IMR-90 (cell line): ENCODE results near the gene SDCCAG8.
"Not testable (repeated sequence)": the region's sequence is repeated elsewhere in the genome, so short reads cannot be mapped to it uniquely, and the experiment has no call there.

Experiments used
- BHLHE40 ChIP-seq: fragments of 150-350 bp; IDR thresholded peaks from 2 replicates; pipeline ENCODE4 v1.6.1; 2016; ENCODE audit warnings: mild to moderate bottlenecking, low read depth, low read length
- CEBPB ChIP-seq: IDR thresholded peaks from 2 replicates; pipeline ENCODE4 v1.6.1; 2012; ENCODE audit warnings: low read depth, low read length, improper control_type of control experiment
- CHD1 ChIP-seq: IDR thresholded peaks from 2 replicates; pipeline ENCODE4 v1.6.1; 2012; ENCODE audit warnings: low read depth, low read length, improper control_type of control experiment
- CTCF ChIP-seq: conservative IDR thresholded peaks from 2 replicates; pipeline ENCODE4 v1.5.1; 2012; ENCODE audit warnings: mild to moderate bottlenecking, low read depth, low read length, improper control_type of control experiment
- FOS ChIP-seq: fragments of 150-350 bp; IDR thresholded peaks from 2 replicates; pipeline ENCODE4 v1.6.1; 2016; ENCODE audit warnings: low read depth, low read length
- POLR2A ChIP-seq: IDR thresholded peaks from 2 replicates; pipeline ENCODE4 v1.6.1; 2012; ENCODE audit warnings: mild to moderate bottlenecking, low read depth, low read length
- RCOR1 ChIP-seq: IDR thresholded peaks from 2 replicates; pipeline ENCODE4 v1.6.1; 2012; ENCODE audit warnings: mild to moderate bottlenecking, low read length, improper control_type of control experiment; ENCODE audit not compliant: insufficient replicate concordance
- SMC3 ChIP-seq: fragments of 150-350 bp; IDR thresholded peaks from 2 replicates; pipeline ENCODE4 v1.6.1; 2016; ENCODE audit warnings: low read depth, mild to moderate bottlenecking, antibody characterized with exemption, low read length, moderate library complexity
- USF2 ChIP-seq: fragments of 150-350 bp; IDR thresholded peaks from 2 replicates; pipeline ENCODE4 v1.6.1; 2017; ENCODE audit warnings: mild to moderate bottlenecking, antibody characterized with exemption, low read length, low read depth

GRCh38 chr1:243211984-243212383 lies 43.9 kb upstream of the SDCCAG8 start:
- not testable (repeated sequence) for TF ChIP-seq POLR2A, CTCF, RCOR1, USF2, CEBPB, CHD1, SMC3, FOS, BHLHE40
